Fibroblast of lung (primary cell): ENCODE results near the gene KCTD11.

Experiments used
- CTCF ChIP-seq, 2 donors: IDR thresholded peaks in 1 of 2; conservative IDR thresholded peaks in 1 of 2; 1 replicate in 1 of 2; 2 replicates in 1 of 2; pipeline ENCODE4 v1.5.1; 2011 to 2012; ENCODE audit warnings: low read length in 2 of 2, control low read depth in 1 of 2, inconsistent platforms in 1 of 2, low read depth in 1 of 2, mild to moderate bottlenecking in 1 of 2
- EZH2 ChIP-seq: IDR thresholded peaks from 2 replicates; pipeline ENCODE4 v1.5.1; 2012; ENCODE audit warnings: low read length, control low read depth, mild to moderate bottlenecking; ENCODE audit errors: missing control alignments

- peak; percentile 34 to 49 for TF ChIP-seq CTCF (conservative IDR thresholded peaks at IDR 0.05 in 1 of 2, IDR thresholded peaks at IDR 0.05 in 1 of 2; ENCODE audit: low read depth in 1 of 2, low read length in 2 of 2)
- no peak for TF ChIP-seq EZH2
Measured at GRCh38 chr17:7394452-7395191, 42.7 kb downstream of the KCTD11 start, which contains the start of gene PLSCR3.
